GM12872 (cell line): ENCODE results near the gene ZNF583.

Experiments
- CTCF ChIP-seq: IDR thresholded peaks from 3 replicates; pipeline ENCODE4 v1.5.1; 2011; ENCODE audit warnings: low read depth, mild to moderate bottlenecking, low read length, moderate library complexity; ENCODE audit not compliant: insufficient read depth

ZNF583 gene

GRCh38 chr19:56404705-56405056 is 549 bp downstream of the ZNF583 start:
- TF ChIP-seq CTCF = no peak

GRCh38 chr19:56405062-56405461 is 930 bp downstream of the ZNF583 start:
- no peak for TF ChIP-seq CTCF

- TF ChIP-seq CTCF = no peak
Measured at GRCh38 chr19:56423276-56423984, 19.3 kb downstream of the ZNF583 start.

- no peak for TF ChIP-seq CTCF
Measured at GRCh38 chr19:56423985-56424353, 19.8 kb downstream of the ZNF583 start.

- no peak for TF ChIP-seq CTCF
Measured at GRCh38 chr19:56441206-56441792, 37.2 kb downstream of the ZNF583 start.

- TF ChIP-seq CTCF = no peak
Measured at GRCh38 chr19:56474308-56474707, 70.2 kb downstream of the ZNF583 start.

GRCh38 chr19:56476093-56476492 is 72.0 kb downstream of the ZNF583 start:
- TF ChIP-seq CTCF = no peak
